AG10803 (cell line): ENCODE measurements around the gene BAX.

ENCODE experiments used
- DNase-seq: peaks from one replicate; pipeline ENCODE4 v3.0.0; 2010; ENCODE audit warnings: low read depth
- H3K4me3 ChIP-seq: 2 replicates; pipeline ENCODE4 v1.5.1; 2011; ENCODE audit warnings: mild to moderate bottlenecking, low read length, control low read depth
- TF ChIP-seq, protein P1 (sequence below): conservative IDR thresholded peaks from 2 replicates; pipeline ENCODE4 v1.5.1; 2011; ENCODE audit warnings: mild to moderate bottlenecking, low read length, control low read depth, inconsistent platforms

Gene BAX

DNA sequence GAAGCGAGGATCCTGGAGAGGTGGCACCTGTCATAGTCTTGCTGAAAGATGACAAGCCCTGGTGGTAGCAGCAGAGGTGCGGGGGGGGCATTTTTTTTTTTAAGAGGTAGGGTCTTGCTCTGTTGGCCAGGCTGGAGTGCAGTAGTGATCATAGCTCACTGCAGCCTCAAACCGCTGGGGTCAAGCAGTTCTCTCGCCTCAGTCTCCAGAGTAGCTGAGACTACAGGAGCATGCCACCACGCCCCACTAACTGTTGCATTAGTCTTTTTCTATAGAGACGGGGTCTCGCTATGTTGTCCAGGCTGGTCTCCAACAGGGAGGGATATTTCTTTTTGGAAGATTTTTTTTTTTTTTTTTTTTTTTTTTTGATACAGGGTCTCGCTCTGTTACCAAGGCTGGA, 3.3 kb downstream of the BAX start:
- no peak for DNase-seq
- no peak overlapping the region for H3K4me3 ChIP-seq
- TF ChIP-seq, protein P1, sequence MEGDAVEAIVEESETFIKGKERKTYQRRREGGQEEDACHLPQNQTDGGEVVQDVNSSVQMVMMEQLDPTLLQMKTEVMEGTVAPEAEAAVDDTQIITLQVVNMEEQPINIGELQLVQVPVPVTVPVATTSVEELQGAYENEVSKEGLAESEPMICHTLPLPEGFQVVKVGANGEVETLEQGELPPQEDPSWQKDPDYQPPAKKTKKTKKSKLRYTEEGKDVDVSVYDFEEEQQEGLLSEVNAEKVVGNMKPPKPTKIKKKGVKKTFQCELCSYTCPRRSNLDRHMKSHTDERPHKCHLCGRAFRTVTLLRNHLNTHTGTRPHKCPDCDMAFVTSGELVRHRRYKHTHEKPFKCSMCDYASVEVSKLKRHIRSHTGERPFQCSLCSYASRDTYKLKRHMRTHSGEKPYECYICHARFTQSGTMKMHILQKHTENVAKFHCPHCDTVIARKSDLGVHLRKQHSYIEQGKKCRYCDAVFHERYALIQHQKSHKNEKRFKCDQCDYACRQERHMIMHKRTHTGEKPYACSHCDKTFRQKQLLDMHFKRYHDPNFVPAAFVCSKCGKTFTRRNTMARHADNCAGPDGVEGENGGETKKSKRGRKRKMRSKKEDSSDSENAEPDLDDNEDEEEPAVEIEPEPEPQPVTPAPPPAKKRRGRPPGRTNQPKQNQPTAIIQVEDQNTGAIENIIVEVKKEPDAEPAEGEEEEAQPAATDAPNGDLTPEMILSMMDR: no peak

DNA sequence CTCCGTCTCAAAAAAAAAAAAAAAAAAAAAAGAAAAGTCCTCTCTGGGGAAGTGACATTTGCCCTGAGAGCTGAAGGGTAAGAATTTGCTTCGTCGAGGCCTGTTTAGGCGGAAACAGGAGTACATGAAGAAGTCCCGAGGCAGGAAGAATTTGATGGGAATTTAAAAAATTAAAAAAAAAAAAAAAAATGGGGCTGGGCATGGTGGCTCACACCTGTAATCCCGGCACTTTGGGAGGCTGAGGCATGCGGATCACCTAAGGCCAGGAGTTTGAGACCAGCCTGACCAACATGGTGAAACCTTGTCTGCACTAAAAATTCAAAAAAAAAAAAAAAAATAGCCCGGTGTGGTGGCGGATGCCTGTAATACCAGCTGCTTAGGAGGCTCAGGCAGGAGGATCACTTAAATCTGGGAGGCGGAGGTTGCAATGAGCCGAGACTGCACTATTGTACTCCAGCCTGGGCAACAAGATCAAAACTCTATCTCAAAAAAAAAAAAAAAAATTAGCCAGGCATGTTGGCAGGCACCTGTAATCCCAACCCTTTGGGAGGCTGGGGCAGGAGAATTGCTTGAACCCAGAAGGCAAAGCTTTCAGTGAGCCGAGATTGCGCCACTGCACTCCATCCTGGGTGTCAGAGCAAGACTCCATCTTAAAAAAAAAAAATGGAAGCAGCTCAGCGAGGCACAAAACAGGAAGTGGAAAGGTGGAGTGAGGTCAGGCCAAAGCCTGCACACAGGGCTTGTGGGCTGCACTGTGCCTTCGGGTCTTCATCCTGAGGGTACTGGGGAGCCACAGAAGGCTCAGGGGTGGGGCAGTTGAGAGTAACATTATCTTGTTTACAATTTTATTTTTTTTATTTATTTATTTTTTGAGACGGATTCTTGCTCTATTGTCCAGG, 4.9 kb downstream of the BAX start:
- TF ChIP-seq, protein P1: no peak
- H3K4me3 ChIP-seq: no peak overlapping the region
- DNase-seq: no peak

DNA sequence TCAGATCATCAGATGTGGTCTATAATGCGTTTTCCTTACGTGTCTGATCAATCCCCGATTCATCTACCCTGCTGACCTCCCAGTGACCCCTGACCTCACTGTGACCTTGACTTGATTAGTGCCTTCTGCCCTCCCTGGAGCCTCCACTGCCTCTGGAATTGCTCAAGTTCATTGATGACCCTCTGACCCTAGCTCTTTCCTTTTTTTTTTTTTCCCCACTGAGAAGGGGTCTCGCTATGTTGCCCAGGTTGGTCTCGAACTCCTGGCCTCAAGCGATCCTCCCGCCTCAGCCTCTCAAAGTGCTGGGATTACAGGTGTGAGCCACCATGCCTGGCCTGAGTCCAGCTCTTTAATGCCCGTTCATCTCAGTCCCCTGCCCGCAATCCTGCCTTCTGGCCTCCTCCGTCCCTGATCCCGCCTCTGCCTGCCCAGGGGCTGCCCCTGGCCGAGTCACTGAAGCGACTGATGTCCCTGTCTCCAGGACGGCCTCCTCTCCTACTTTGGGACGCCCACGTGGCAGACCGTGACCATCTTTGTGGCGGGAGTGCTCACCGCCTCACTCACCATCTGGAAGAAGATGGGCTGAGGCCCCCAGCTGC, 6.5 kb downstream of the BAX start:
- no peak for DNase-seq
- TF ChIP-seq, protein P1: no peak
- H3K4me3 ChIP-seq: no peak overlapping the region

DNA sequence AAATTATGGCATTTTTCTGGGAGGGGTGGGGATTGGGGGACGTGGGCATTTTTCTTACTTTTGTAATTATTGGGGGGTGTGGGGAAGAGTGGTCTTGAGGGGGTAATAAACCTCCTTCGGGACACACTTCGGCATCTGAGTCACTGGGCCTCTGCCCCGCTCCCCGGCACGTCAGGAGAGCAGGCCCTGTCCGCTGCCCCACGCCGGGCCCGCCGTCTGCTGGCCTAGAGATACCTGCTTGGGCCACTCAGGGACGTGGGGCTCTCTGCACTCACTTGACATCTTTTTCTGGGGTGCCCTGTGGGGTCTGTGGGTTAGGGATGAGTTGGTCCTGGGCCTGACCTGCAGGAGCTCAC, 7.0 kb downstream of the BAX start:
- TF ChIP-seq, protein P1: no peak
- H3K4me3 ChIP-seq: no peak overlapping the region
- no peak for DNase-seq

DNA sequence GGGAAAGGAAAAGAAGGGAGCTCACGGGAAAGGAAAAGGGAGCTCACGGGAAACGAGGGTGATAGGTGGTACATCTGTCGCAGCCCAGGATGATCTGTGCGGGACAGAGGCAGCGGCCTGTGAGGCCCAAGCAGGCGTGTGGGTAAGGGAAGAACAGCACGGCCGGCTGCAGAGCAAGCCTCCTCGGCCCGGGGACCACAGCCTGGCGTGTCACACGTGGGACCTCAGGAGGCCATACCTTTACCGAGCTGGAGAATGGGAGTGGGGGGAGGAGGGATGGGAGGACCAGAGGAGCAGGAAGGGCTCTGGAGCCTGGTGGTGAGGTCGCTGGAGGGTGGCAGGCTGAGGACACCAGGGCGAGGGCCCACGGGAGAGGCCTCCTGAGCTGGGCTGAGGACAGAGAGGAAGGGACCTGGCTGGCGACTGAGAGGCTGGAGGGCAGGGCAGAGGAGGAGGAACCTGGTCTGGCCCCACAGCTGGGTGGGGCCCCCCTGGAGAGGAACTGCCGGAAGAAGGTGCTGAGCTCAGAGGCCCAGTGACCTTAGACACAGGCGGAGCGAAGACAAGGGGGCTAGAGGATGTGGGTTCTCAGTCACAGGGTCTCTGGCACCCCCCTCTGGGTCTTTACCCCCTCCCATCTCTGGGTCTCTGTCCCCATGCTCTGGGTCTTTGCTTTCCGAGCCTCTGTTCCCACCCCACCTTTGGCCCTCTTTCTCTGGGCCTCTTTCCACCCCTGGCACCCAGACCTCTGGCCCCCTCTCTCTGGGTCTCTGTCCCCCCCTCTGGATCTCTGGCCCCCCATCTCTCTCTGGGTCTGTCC, 7.6 kb downstream of the BAX start:
- no peak overlapping the region for H3K4me3 ChIP-seq
- no peak for DNase-seq
- TF ChIP-seq, protein P1: no peak

DNA sequence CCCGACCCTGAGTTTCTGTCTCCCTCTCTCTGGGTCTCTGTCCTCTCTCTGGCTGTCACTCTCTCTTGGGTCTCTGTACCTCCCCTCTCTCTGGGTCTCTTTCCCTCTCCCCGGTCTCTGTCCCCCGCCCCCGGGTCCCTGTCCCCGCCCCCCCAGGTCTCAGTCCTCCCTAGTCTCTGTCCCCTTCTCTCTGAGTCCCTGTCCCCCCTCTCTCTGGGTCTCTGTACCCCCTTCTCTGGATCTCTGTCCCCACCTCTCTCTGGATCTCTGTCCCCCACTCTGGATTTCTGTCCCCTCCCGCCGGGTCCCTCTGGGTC, 8.1 kb downstream of the BAX start:
- TF ChIP-seq, protein P1: no peak
- DNase-seq: no peak
- H3K4me3 ChIP-seq: no peak overlapping the region
